ENCODE data around the gene ISG20L2.
A peak's percentile ranks its signal among the peaks of the same experiment; 100 is the strongest.

Gene ISG20L2

GRCh38 chr1:156752843-156753482 is 24.4 kb upstream of the ISG20L2 start:
- DNase-seq, result no peak

- peak; percentile 98 for DNase-seq
Observed at GRCh38 chr1:156751757-156752481, 23.4 kb upstream of the ISG20L2 start.

DNA sequence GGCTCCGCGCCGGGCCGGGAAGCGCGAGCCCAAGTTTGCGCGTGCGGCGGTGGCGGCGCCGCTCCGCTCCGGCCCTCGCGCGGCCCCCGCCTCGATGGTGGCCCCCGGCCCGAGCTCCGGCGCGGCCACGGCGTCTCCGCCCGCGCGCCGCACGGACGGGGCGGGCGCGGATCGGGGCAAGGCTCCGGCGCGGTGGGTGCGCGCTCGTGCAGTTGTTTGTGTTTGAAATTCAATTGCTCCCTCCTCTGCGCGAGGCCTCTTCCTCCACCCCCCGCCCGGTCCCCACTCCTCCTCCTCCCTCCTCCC is 22.8 kb upstream of the ISG20L2 start, which contains the start of gene HDGF:
Gene HDGF, minus strand, starts transcription at position 225 of the 306 bp plus-strand sequence. CDS start 246 bp downstream, outside the sequence.
- DNase-seq, result no peak

GRCh38 chr1:156750711-156751450 is 22.3 kb upstream of the ISG20L2 start:
- DNase-seq, result peak; percentile 29

- DNase-seq, result no peak
Observed at GRCh38 chr1:156750191-156750672, 21.7 kb upstream of the ISG20L2 start.

DNA sequence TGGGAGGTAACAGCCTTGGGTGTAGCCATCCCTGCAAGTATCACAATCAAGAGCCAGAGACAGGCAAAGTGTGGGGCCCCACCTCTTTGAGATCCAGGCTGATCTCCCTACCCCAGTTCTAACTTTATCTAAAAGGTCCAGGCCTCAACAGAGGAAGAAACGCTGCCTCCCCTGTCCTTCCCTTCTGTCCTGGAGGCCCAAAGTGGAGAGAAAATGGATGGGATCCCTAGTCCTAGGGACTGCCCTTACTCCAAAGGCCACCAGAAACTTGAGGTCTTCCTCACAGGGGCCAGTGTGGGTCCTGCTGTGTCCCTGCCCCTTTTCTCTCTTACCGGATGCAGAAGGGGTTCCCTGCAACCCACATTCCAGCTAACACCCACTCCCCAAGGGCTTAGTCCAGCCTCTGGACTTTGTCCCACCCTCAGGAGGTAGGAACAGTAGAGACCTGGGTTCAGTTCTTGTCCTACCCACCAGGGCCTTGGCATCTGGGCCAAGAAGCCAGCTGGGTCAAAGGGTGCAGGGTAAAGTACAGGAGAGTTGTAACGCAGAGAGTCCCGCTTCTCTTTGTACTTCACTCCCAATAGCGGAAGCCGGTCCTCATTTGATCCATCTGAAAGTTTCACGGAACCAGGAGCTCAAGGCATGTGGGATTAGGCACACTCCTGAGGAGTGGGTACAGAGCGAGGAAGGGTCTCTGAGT is 21.0 kb upstream of the ISG20L2 start:
- no peak for DNase-seq

DNA sequence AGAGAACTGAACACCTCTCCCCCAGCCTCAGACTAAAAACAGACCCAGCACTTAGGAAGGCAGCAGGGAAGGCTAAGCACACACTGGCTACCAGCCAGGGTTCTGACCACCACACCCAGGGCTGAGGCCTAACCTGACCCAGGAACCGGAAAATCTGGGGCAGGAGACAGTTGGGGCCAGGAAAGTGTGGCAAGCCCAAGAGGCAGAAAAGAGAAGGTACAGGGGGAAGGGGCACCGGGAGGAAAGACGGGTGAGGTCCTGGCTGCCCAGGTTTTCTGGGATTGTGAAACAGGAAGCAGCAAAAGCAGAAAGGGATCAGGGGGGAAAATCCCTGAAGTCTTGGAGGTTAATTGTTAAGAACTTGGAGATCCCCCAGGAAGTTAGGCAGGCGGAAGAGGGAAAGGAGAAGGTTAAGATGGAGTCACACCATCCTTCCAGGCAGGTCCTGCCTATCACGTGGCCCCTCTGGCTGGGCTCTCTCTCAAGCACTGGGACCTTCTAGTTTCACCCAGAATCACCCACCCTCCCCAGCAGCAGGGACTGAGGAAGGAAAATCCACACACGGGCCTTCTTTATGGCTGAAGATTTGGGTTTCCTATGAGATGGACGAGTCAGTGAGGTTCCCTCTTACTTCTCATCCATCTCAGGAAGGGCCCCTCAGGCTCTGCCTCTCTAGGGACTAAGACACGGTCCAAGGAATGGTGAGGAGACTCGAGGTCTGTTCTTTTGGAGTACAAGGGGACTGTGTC is 20.3 kb upstream of the ISG20L2 start:
- no peak for DNase-seq

DNA sequence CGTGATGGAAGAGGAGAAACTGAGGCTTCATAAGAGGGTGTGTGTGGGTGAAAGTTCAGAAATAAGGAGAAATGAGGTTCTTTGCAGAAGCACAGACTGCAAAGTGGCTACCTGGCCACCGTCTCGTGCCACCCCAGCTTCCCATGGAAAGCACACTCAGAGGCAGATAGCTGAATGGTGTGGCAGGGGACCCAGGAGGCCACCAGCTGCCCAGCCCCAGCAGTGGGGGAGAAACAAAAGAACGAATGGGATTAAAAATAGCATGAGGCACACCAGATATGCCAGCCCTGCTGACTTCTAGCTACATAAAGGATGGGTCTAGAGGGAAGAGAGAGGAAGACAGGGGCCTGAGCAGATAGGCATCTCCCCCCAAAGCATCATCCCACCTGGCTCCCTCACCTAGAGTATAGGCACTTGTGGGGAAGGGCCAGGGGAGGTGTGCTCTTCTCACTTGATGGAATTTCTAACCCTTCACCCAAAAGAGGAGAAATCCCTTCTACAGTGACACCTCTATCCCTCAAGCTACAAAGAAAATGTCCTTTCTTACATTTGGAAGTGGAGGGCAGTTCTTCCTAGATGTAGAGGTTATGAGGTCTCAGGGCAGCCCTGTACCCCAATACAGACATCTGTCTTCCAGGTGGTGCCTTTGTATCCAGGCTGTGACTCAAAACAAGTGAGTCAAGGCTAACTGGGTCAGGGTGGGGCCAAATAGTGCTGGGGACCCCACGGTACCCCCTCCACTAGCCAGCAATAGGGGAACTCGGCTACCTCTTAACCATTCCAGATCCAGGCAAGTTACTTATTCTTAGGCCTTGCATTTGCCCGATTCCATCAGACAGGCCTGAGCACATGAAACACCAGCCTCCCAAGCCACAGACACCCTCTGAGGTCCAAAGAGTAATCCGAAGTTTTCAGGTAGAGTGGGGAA is 19.4 kb upstream of the ISG20L2 start:
- no peak for DNase-seq

- peak; percentile 65 for DNase-seq
Observed at GRCh38 chr1:156746728-156747631, 18.4 kb upstream of the ISG20L2 start.

DNA sequence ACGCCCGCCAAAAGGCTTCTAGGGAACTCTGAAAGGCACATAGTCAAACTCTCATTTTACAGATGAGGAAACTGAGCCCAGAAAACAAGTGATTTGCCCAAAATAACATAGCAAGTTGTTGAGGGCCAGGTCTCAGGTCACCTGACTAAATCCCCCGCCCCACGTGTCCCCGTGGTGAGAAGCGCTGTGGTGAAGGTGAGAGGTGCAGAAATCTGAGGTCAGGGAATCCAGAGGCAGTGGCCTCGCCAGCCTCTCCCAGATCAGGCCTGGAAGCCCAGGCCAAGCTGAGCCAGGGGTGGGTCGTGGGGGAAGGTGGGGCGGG is 17.8 kb upstream of the ISG20L2 start:
- peak; percentile 29 for DNase-seq

- DNase-seq, result no peak
Observed at GRCh38 chr1:156745881-156746280, 17.3 kb upstream of the ISG20L2 start.

DNA sequence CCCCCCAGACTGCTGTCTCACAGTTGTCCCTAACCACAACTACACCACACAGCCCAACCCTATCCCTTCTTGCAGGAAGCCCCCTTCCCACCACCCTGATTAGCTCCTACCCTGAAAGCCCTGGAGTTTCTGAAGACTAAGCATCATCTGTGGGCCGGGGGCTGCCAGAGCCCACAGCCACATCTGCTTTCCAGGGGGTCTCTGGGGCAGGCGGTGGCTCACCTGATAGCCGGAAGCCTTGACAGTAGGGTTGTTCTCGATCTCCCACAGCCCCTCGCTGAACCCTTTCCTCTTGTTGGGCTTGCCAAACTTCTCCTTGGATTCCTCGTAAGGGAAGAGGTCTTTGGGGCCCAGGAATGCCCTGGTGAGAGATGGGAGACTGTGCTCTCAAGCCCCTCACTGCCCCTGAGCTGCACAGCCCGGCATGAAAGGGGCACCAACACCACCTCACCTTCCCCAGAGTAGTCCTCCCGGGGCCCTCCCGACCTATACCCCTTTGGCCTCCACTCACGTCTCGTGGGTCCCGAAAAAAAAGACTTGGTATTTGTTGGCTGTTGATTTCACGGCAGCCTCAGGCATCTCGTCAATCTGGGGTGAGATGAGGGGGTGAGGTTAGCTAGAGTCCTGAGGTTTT is 16.3 kb upstream of the ISG20L2 start:
- DNase-seq, result no peak

DNA sequence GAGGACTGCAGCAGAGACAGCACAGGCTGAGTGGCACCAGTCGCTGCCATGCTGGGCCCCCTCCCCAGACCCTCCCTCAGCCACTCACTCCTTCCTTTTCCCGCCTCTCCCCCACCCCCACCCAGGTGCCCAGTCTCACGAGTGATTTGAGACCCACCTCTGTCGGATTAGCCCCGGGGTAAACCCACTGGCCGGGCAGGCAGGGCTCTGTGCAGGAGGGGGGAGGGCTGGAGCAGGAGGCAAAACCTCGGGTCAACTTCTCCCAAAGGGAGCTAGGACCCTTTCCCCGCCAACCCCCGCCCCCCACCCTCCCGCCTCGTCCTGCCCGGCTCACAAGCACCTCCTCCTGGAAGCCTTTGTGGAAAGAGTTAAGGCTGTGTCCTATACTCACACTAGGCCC is 15.8 kb upstream of the ISG20L2 start:
- DNase-seq, result no peak

DNA sequence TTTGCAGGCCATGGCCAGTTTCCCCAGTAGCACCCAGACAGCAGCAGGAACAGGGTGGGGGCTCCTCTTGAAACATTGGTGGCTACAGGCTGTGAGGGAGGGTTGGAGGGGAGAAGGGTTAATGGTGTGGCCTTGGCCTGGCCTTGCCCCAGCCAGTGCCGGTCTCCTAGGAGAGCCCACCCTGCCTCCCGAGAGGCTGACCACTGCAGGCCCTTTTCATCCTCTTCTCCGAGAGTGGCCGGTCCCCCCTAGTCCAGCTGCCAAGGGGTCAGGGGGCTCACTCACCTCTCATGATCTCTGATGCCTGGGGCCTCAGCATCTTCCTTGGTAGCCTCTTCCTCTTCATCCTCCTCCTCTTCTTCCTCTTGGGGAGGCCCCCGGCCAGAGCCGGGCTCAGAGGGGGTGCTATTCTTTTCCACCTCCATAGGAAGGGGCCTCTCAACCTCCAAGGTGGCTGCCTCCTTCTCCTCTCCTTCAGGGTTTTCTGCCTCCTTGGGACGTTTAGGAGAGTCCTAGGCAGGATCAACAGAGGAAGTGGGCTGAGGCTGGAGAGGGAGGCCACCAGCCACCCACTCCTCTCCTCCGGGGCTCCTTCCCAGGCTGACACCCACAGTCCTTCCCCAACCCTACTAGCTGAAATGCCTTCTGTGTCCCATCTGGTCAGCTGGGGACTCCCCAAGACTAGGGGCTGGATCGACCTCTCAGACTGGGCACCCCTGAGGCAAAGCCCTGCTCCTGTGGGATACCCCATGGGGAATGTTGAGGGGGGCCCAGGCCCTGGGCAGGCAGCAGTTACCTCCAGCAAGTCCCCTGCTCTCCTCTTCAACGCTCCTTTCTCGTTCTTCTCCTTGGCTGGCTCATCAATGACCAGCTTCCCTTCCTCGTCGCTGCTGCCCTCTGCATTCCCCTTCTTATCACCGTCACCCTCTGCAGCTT is 15.1 kb upstream of the ISG20L2 start:
- no peak for DNase-seq

DNA sequence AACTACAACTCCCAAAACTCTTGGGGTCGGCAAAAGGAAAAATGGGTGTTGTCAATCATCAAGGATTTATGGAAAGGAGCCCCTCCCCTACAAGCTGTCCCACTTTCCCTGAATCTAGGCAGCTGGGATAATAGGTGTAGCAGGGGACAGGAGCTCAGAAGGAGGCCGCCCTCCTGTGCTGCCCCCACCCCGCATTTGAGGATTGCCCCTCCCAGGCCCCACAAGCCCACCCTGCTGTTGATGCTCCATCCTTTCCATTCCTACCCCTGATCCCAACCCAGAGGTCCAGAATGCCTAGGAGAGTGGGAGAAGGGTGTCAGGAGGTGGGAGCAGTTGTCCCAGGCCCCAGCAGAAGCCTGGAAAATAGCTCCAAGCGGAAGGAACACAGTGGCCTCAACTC is 14.2 kb upstream of the ISG20L2 start:
- DNase-seq, result no peak

DNA sequence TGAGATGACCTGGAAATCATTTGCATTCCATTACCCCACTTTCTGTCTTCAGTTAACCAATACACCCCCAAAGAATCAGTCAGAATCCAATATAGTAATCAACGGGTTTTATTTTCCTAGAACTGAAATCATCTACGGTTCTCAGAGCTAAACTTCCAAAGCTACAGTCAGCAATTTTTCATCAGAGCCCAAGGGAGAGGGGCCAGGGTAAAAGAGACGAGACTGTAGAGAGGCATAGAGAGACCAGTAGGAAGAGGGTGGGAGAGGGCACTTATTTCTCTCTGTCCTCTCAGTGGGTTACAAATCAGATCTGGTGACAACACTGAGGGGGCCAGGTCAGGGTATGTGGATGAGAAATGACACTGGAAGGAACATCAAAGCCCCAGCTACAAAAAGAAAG is 13.5 kb upstream of the ISG20L2 start:
- no peak for DNase-seq

DNA sequence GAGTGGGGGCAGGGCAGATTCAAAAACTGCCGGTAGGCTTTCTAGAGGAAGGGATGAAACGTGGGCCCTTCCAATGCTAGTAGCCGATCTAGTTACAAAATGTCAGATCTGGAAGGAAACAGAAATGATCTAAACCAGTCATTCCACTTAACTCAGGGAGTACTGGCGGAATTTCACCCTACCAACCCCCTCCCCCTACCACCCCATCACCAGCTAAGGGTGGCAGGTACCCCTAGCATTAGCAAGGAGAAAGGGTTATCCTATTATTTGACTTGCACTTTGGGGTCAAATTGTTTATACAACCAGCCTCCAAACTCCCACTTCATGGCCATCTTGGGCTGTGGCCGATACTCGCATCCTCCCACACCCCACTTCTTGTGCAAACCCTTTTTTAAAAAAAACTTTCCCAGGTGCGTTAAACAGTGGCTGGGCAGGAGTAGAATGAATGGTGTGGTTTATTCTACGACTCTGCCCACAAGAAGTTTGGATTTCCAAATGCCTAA is 13.0 kb upstream of the ISG20L2 start:
- no peak for DNase-seq

DNA sequence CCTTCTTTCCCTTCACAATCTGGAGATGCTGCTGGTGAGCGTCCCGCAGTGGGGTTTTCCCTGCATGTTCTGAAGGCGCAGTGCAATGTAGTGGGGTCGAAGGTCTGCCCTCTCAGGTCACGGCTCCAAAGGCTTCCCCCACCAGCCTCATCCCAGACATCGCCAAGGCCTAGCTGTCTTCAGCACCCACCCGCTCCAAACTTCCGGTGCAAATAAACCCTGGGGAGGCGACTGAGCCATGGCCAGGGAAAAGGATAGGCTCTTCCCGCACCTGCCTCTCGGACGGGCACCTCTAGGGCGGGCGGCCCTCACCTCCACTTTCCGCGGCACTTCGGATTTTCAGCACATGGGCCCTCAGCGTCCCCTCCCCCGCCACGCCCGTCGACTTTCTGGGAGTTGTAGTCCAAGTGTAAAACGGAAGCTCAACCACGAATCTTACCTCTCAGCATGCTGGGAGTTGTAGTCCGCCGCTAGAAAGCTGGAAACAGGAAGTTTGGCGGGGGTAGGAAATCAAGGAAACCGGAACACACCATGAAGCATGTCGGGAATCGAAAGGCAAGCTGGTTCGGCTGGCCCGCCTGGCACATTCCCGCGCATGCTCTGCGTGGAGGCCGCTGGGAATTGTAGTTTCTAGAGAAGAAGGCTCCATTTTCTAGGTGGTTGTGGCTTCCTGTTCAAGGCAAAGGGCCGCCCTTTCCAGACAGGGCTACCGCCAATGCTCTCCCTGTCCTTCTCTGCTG is 12.3 kb upstream of the ISG20L2 start, which contains the start of gene MRPL24:
Gene MRPL24, minus strand, starts transcription at position 348 of the 740 bp plus-strand sequence. CDS start 2,384 bp downstream, outside the sequence.
- peak; percentile 86 for DNase-seq

Data from activated gamma-delta T cell (primary cell).